HG03025 (cell line): ENCODE data around the gene BCAR1.

Source experiments
- ATAC-seq: cut with Tn5 transposase; IDR thresholded peaks from one replicate; pipeline ENCODE4 v1.9.1; 2021; ENCODE audit warnings: mild to moderate bottlenecking, moderate library complexity; ENCODE audit not compliant: unreplicated experiment, low FRiP score

Gene BCAR1

GRCh38 chr16:75189638-75190245 lies 61.7 kb downstream of the BCAR1 start:
- no peak for ATAC-seq

DNA sequence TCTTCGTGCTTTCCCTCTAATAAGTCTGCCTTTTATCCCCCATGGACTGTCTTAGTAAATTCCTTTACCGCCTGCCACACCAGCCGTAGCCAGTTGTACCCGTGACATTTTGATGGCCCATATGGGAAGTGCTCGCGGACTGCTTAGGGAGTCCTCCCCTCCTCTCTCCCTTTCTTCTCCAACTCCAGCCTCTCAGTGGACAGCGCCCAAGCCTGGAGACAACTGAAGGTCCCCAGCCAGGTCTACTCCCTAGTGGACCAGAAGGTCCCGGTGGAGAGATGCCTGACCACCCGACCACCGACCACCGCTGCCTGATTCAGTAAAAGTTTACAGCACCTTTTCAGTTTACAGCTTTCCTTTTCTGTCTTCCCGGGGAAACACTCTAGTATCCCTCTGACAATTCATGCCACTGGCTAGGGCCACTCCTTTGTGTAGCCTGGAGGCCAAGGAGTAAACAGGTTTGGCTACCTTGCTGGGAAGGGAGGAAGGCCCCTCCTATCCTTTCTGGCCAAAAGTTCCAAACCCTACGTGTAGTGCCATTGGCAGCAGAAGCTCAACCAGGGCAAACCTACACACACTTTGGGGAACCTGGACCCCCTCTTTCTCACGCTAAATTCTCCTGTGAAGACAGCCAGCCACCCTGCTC lies 62.5 kb downstream of the BCAR1 start:
- ATAC-seq = no peak

GRCh38 chr16:75181630-75182029 lies 69.8 kb downstream of the BCAR1 start:
- no peak for ATAC-seq

DNA sequence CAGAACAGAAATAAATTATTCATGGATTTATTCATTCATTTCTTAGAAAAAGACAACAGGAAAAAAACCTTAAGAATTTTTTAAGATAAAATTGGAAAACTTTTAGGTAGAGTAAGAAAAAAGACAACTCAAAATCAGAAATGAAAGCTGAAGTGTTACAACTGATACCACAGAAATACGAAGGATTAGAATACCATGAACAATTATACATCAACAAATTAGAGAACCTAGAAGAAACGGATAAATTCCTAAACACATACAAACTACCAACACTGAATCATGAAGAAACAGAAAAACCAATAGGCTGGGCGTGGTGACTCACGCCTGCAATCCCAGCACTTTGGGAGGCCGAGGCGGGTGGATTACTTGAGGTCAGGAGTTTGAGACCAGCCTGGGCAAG lies 72.2 kb downstream of the BCAR1 start:
- ATAC-seq = no peak
